GM12878 (cell line): Measurements from ENCODE around the gene XRN2. TPM values are rescaled to one million over a fixed set of nuclear protein-coding genes. Genes with fewer than 3 reads are reported as not detected.
A peak's percentile ranks its signal among the peaks of the same experiment; 100 is the strongest.

Source experiments
- ATAC-seq: fragments of 200-7000 bp; cut with Tn5 transposase; 3 replicates; pipeline ENCODE4 v1.9.1; 2020; ENCODE audit warnings: mild to moderate bottlenecking, moderate library complexity
- BruUV-seq: library from RNA; stranded (reverse); fragments of 400-500 nt; replicated peaks from 2 replicates; lab custom pipeline; 2021; lab: Mats Ljungman, UMichigan
- CTCF ChIA-PET: fragments of 300-600 bp; sonication (Branson Sonifier 250); formaldehyde crosslinking; extraction: SDS; loops from one replicate; lab custom pipeline; 2021; ENCODE audit warnings: inconsistent platforms; lab: Yijun Ruan, JAX
- POLR2A ChIA-PET: fragments of 350-600 bp; formaldehyde crosslinking; extraction: SDS; loops from one replicate; lab custom pipeline; 2021; ENCODE audit warnings: inconsistent platforms; lab: Charles Lee
- RAD21 ChIA-PET: fragments of 300-600 bp; sonication (Branson Sonifier 250); formaldehyde crosslinking; loops from one replicate; lab custom pipeline; 2023; ENCODE audit warnings: antibody characterized with exemption; ENCODE audit not compliant: unreplicated experiment; lab: Charles Lee
- SMC1A ChIA-PET: fragments of 300-600 bp; sonication (Branson Sonifier 250); formaldehyde crosslinking; loops from one replicate; lab custom pipeline; 2023; ENCODE audit not compliant: unreplicated experiment, uncharacterized antibody; lab: Charles Lee
- DNase-seq: peaks from one replicate; pipeline ENCODE4 v3.0.0-alpha.2; 2011; ENCODE audit warnings: low read depth, low spot score
- FAIRE-seq: peaks from 3 replicates; lab custom pipeline; 2011; peaks lifted over from hg19 to GRCh38; lab: Jason Lieb, UNC
- H2AFZ ChIP-seq: 2 replicates; pipeline ENCODE4 v1.6.0; 2011; ENCODE audit warnings: low read depth, low read length, control low read depth; ENCODE audit not compliant: control insufficient read depth
- H3K27ac ChIP-seq: 2 replicates; pipeline ENCODE4 v1.5.1; 2011; ENCODE audit warnings: control low read depth; ENCODE audit not compliant: control insufficient read depth, insufficient read depth
- H3K27me3 ChIP-seq, 2 experiments: replicated peaks in 1 of 2; 2 replicates each; pipeline versions ENCODE4 v1.6.0 to v1.6.1; 2011; ENCODE audit warnings: low read length in 1 of 2; ENCODE audit not compliant: control insufficient read depth in 2 of 2, insufficient read depth in 2 of 2
- H3K36me3 ChIP-seq, 2 experiments: 2 replicates each; pipeline ENCODE4 v1.5.1; 2011; ENCODE audit warnings: low read length in 1 of 2; ENCODE audit not compliant: control insufficient read depth in 2 of 2, insufficient read depth in 2 of 2
- H3K4me1 ChIP-seq: 2 replicates; pipeline ENCODE4 v1.6.1; 2011; ENCODE audit warnings: mild to moderate bottlenecking, low read length, moderate library complexity, mixed read lengths; ENCODE audit not compliant: control insufficient read depth, insufficient read depth
- H3K4me2 ChIP-seq: 2 replicates; pipeline ENCODE4 v1.6.0; 2011; ENCODE audit warnings: control low read depth; ENCODE audit not compliant: control insufficient read depth, insufficient read depth
- H3K4me3 ChIP-seq: fragments of 200-600 bp; sonication (generic); 2 replicates; pipeline ENCODE4 v1.5.1; 2016
- H3K79me2 ChIP-seq: 2 replicates; pipeline ENCODE4 v1.6.0; 2011; ENCODE audit warnings: low read length; ENCODE audit not compliant: control insufficient read depth, insufficient read depth
- H3K9ac ChIP-seq: 2 replicates; pipeline ENCODE4 v1.8.0; 2011; ENCODE audit warnings: low read length, control low read depth, mixed read lengths; ENCODE audit not compliant: control insufficient read depth, insufficient read depth
- H3K9me3 ChIP-seq: replicated peaks from 3 replicates; pipeline ENCODE4 v1.5.1; 2011; ENCODE audit warnings: mild to moderate bottlenecking, low read length; ENCODE audit not compliant: control insufficient read depth, insufficient read depth
- H4K20me1 ChIP-seq: 2 replicates; pipeline ENCODE4 v1.6.0; 2011; ENCODE audit not compliant: control insufficient read depth, insufficient read depth
- BHLHE40 ChIP-seq, 2 experiments: fragments of 450-650 bp in 1 of 2; IDR thresholded peaks; 2 replicates each; pipeline ENCODE4 v1.6.1; 2011 to 2017; ENCODE audit warnings: low read depth in 2 of 2, borderline replicate concordance in 1 of 2, improper control_type of control experiment in 1 of 2, low read length in 1 of 2, mild to moderate bottlenecking in 1 of 2
- CBFB ChIP-seq: IDR thresholded peaks from 2 replicates; pipeline ENCODE4 v1.6.1; 2016; ENCODE audit warnings: antibody characterized with exemption, low read depth
- CHD2 ChIP-seq: IDR thresholded peaks from 2 replicates; pipeline ENCODE4 v1.6.1; 2011; ENCODE audit warnings: low read depth, low read length, improper control_type of control experiment, borderline replicate concordance
- MEF2B ChIP-seq: fragments of 450-650 bp; IDR thresholded peaks from 2 replicates; pipeline ENCODE4 v1.6.1; 2018; ENCODE audit warnings: mild to moderate bottlenecking, moderate library complexity; ENCODE audit not compliant: partially characterized antibody, poor library complexity, severe bottlenecking
- MYC ChIP-seq: IDR thresholded peaks from 2 replicates; pipeline ENCODE4 v1.6.1; 2011; ENCODE audit warnings: mild to moderate bottlenecking, low read length, moderate library complexity, inconsistent platforms; ENCODE audit not compliant: insufficient read depth, insufficient replicate concordance, insufficient read length, severe bottlenecking
- NR2F1 ChIP-seq: fragments of 450-650 bp; conservative IDR thresholded peaks from 2 replicates; pipeline ENCODE4 v1.6.1; 2017; ENCODE audit warnings: mild to moderate bottlenecking
- PAX5 ChIP-seq: IDR thresholded peaks from 2 replicates; pipeline ENCODE4 v1.6.1; 2011; ENCODE audit warnings: low read depth, low read length, borderline replicate concordance
- RCOR1 ChIP-seq: conservative IDR thresholded peaks from 2 replicates; pipeline ENCODE4 v1.6.1; 2012; ENCODE audit warnings: low read depth, low read length, improper control_type of control experiment
- ZNF622 ChIP-seq: fragments of 450-650 bp; IDR thresholded peaks from 2 replicates; pipeline ENCODE4 v1.6.1; 2017; ENCODE audit warnings: mild to moderate bottlenecking, inconsistent platforms
- WGBS: methylation state at CpG from one replicate; pipeline ENCODE4 v1.1.6; 2016; ENCODE audit warnings: low lambda C conversion rate; ENCODE audit not compliant: insufficient replicate concordance, insufficient coverage; ENCODE audit errors: missing lambda C conversion rate; 5-methylcytosine and 5-hydroxymethylcytosine counted together
- in situ Hi-C: fragments of 300-500 bp; cut with MboI; formaldehyde crosslinking; loops from 9 replicates; pipeline ENCODE4 v1.14.3; 2018; ENCODE audit warnings: mixed read lengths
- intact Hi-C: fragments of 100-400 bp; cut with micrococcal nuclease; formaldehyde crosslinking; loops from one replicate; pipeline ENCODE4 v1.14.2; 2022; ENCODE audit not compliant: unreplicated experiment
- polyA plus RNA-seq, 11 experiments: library from polyadenylated mRNA; depleted of rRNA in 4 of 11; unstranded in 6 of 11; stranded (reverse) in 5 of 11; fragments of >200 nt; fragmentation: Nextera tagmentation in 4 of 11; fragmentation: Illumina TruSeq in 1 of 11; extraction: Ambion mirVana in 4 of 11; extraction: Trizol in 1 of 11; gene quantifications; 1 replicate in 1 of 11; 2 replicates in 10 of 11; pipeline versions ENCODE4 v1.2.1 to v1.2.3, GENCODE V29; 2011 to 2016; ENCODE audit warnings: inconsistent platforms in 2 of 11, missing spikeins in 2 of 11, low read depth in 1 of 11
- total RNA-seq, 4 experiments: library from RNA; depleted of rRNA in 3 of 4; stranded (reverse); fragments of >200 nt in 3 of 4; fragmentation: Illumina TruSeq in 1 of 4; extraction: Trizol in 1 of 4; gene quantifications; 2 replicates each; pipeline versions ENCODE4 v1.2.1 to v1.2.3, GENCODE V29; 2013 to 2021

Gene XRN2
- total and polyA plus RNA-seq, 10 of the 15 experiments (the other 5 are each of a cell fraction or from before 2014, with no cell fraction given) = 59.7 to 97.8 (median 75.6) TPM

DNA sequence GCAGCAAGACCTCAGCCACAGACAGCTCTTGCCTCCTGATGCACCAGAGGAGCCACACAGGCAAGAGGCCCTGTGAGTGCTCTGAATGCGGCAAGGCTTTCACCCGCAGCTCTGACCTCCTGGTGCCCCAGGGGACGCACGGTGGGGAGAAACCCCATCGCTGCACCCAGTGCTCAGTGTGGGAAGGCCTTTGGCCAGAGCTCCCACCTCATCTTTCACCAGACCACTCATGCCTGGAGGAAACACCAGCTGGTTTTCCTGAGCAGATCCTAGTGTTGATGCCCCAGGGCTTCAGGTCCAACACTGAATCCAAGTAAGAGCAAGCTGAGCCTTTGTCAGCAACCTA is 37.0 kb upstream of the XRN2 start:
- SMC1A ChIA-PET = no interaction called here
- WGBS = 29% methylated on average over 5 of the region's 5 CpGs
- Histone ChIP-seq H3K27ac (no peak overlapping the region), H3K36me3 (no peaks in the 10 kb centered on the region), H3K4me3 (no peak overlapping the region), H3K9ac (no peak overlapping the region), H3K9me3 (peaks cover 4% of the 10 kb centered on the region; the same call in 1 of the 3 replicates), H3K79me2 (no peaks in the 10 kb centered on the region), H3K27me3 (no peaks in the 10 kb centered on the region; a peak in 1 of 4 replicates), H4K20me1 (no peaks in the 10 kb centered on the region), H3K4me2 (no peak overlapping the region), H3K4me1 (0 out of 2 replicates have a peak, but pooled peaks cover 3% of the 10 kb centered on the region), H2AFZ (no peak overlapping the region)
- POLR2A ChIA-PET = no interaction called here
- in situ Hi-C loops = no loop called here
- TF ChIP-seq MEF2B (peak; percentile 61), ZNF622 (no peak), NR2F1 (peak; percentile 48; the same call in 1 of the 2 replicates), MYC (no peak), CHD2 (no peak), PAX5 (0 out of 2 replicates have a peak, but pooled peaks have one; percentile 33), RCOR1 (no peak), BHLHE40 (IDR thresholded peaks at IDR 0.05; ENCODE audit: borderline replicate concordance in 1 of 2, low read depth in 2 of 2, low read length in 1 of 2) (0 out of 4 replicates have a peak, but pooled peaks of 1 of the 2 experiments have one; percentile 8), CBFB (no peak)
- DNase-seq = no peak
- FAIRE-seq = no peak
- no peak; the same call in 2 of the 3 replicates for ATAC-seq
- no TSS peak for BruUV-seq
- intact Hi-C loops = no loop called here
- CTCF ChIA-PET = interaction anchor here (1.5 to 1.9 kb wide), 2 partner anchors 20 to 30 kb away, joined by 5 to 8 read pairs; no protein-coding TSS in a partner anchor
- RAD21 ChIA-PET = interaction anchor here (0.7 to 1.4 kb wide), 2 partner anchors 30 to 36 kb away, joined by 3 read pairs; no protein-coding TSS in a partner anchor
